HCT116 (cell line): Measurements from ENCODE around the gene TSACC. TPM values are rescaled to one million over a fixed set of nuclear protein-coding genes. Genes with fewer than 3 reads are reported as not detected.

ENCODE experiments used
- ATAC-seq: fragments of 200-7000 bp; cut with Tn5 transposase; 2 replicates; pipeline ENCODE4 v1.9.1; 2020; ENCODE audit warnings: mild to moderate bottlenecking, moderate library complexity
- BruUV-seq: library from RNA; stranded (reverse); fragments of 400-500 nt; replicated peaks from 2 replicates; lab custom pipeline; 2021; lab: Mats Ljungman, UMichigan
- CTCF ChIA-PET: fragments of 300-600 bp; sonication (Branson Sonifier 250); formaldehyde crosslinking; loops from one replicate; lab custom pipeline; 2021; ENCODE audit warnings: antibody characterized with exemption; lab: Charles Lee
- POLR2A ChIA-PET: fragments of 300-600, 350-600 bp; sonication (Branson Sonifier 250); formaldehyde crosslinking; loops from one replicate; lab custom pipeline; 2021; ENCODE audit warnings: antibody characterized with exemption; lab: Charles Lee
- RAD21 ChIA-PET, 2 experiments: fragments of 300-600 bp; sonication (Branson Sonifier 250); formaldehyde crosslinking; loops; one replicate each; lab custom pipeline; 2023; ENCODE audit warnings: low total read pairs in 2 of 2; ENCODE audit not compliant: uncharacterized antibody in 2 of 2, unreplicated experiment in 2 of 2, low non-redundant PET in 1 of 2; lab: Charles Lee
- DNase-seq: peaks from one replicate; pipeline ENCODE4 v3.0.0-alpha.2; 2010; ENCODE audit warnings: low read depth, low spot score
- H2AFZ ChIP-seq: fragments of 200-600 bp; shearing (Covaris generic), sonication (generic); 2 replicates; pipeline ENCODE4 v1.6.1; 2017; ENCODE audit warnings: low read depth, mixed run types, mixed read lengths, antibody characterized with exemption, low read length; ENCODE audit not compliant: poor library complexity, severe bottlenecking
- H3K27ac ChIP-seq: 2 replicates; pipeline ENCODE4 v1.5.1; 2012; ENCODE audit warnings: low read depth, low read length
- H3K27me3 ChIP-seq: fragments of 200-600 bp; sonication (generic); 2 replicates; pipeline ENCODE4 v1.6.1; 2016; ENCODE audit warnings: mixed run types, low read length, mixed read lengths; ENCODE audit not compliant: insufficient read depth
- H3K36me3 ChIP-seq, 2 experiments: fragments of 200-500 bp in 1 of 2; fragments of 200-600 bp in 1 of 2; sonication (Bioruptor generic) in 1 of 2; sonication (generic) in 1 of 2; 2 replicates each; pipeline versions ENCODE4 v1.5.1 to v1.6.1; 2014 to 2016; ENCODE audit warnings: low read length in 2 of 2, inconsistent platforms in 1 of 2, mixed read lengths in 1 of 2, mixed run types in 1 of 2; ENCODE audit not compliant: insufficient read depth in 2 of 2, control insufficient read depth in 1 of 2
- H3K4me1 ChIP-seq, 2 experiments: fragments of 200-600 bp in 1 of 2; sonication (generic) in 1 of 2; 2 replicates each; pipeline versions ENCODE4 v1.5.1 to v1.6.1; 2012 to 2017; ENCODE audit warnings: low read length in 2 of 2, inconsistent platforms in 1 of 2, mild to moderate bottlenecking in 1 of 2, mixed read lengths in 1 of 2, mixed run types in 1 of 2, moderate library complexity in 1 of 2; ENCODE audit not compliant: insufficient read depth in 2 of 2, control insufficient read depth in 1 of 2
- H3K4me2 ChIP-seq: fragments of 200-600 bp; sonication (generic); 2 replicates; pipeline ENCODE4 v1.6.1; 2017; ENCODE audit warnings: mixed run types, low read length, mixed read lengths
- H3K4me3 ChIP-seq, 2 experiments: fragments of 200-600 bp in 1 of 2; sonication (generic) in 1 of 2; replicated peaks in 1 of 2; 2 replicates each; pipeline ENCODE4 v1.5.1; 2011 to 2016; ENCODE audit warnings: low read length in 2 of 2, control low read depth in 1 of 2, low read depth in 1 of 2, mild to moderate bottlenecking in 1 of 2, mixed read lengths in 1 of 2, mixed run types in 1 of 2
- H3K79me2 ChIP-seq: fragments of 200-600 bp; sonication (generic); 2 replicates; pipeline ENCODE4 v1.6.1; 2017; ENCODE audit warnings: mild to moderate bottlenecking, mixed run types, low read length, moderate library complexity, mixed read lengths; ENCODE audit not compliant: insufficient read depth
- H3K9ac ChIP-seq: fragments of 200-600 bp; sonication (generic); 2 replicates; pipeline ENCODE4 v1.6.1; 2016; ENCODE audit warnings: low read length, mixed read lengths
- H3K9me2 ChIP-seq: fragments of 200-600 bp; sonication (generic), shearing (Covaris generic); 2 replicates; pipeline ENCODE4 v1.6.1; 2017; ENCODE audit warnings: mixed run types, mild to moderate bottlenecking, moderate library complexity; ENCODE audit not compliant: insufficient read depth
- H3K9me3 ChIP-seq, 2 experiments: fragments of 200-500 bp in 1 of 2; fragments of 200-600 bp in 1 of 2; sonication (Bioruptor generic) in 1 of 2; sonication (generic) in 1 of 2; 2 replicates each; pipeline ENCODE4 v1.6.1; 2014 to 2017; ENCODE audit warnings: low read length in 2 of 2, mixed read lengths in 2 of 2, inconsistent platforms in 1 of 2, low read depth in 1 of 2, mild to moderate bottlenecking in 1 of 2, mixed run types in 1 of 2, moderate library complexity in 1 of 2; ENCODE audit not compliant: control insufficient read depth in 1 of 2, insufficient read depth in 1 of 2
- H4K20me1 ChIP-seq: fragments of 200-600 bp; sonication (generic), shearing (Covaris generic); 2 replicates; pipeline ENCODE4 v1.6.1; 2017; ENCODE audit warnings: mixed run types, mild to moderate bottlenecking, moderate library complexity; ENCODE audit not compliant: insufficient read depth
- ATF3 ChIP-seq: IDR thresholded peaks from 2 replicates; pipeline ENCODE4 v1.6.1; 2012
- CBX3 ChIP-seq: IDR thresholded peaks from 2 replicates; pipeline ENCODE4 v1.6.1; 2012; ENCODE audit warnings: low read depth
- CTCF ChIP-seq, 3 experiments: fragments of 200-600 bp in 1 of 3; sonication (generic) in 1 of 3; IDR thresholded peaks in 2 of 3; conservative IDR thresholded peaks in 1 of 3; 2 replicates each; pipeline ENCODE4 v1.5.1; 2012 to 2017; ENCODE audit warnings: low read depth in 2 of 3, low read length in 2 of 3, antibody characterized with exemption in 1 of 3, borderline replicate concordance in 1 of 3, control low read depth in 1 of 3, mild to moderate bottlenecking in 1 of 3, mixed read lengths in 1 of 3, mixed run types in 1 of 3, moderate library complexity in 1 of 3; ENCODE audit not compliant: insufficient read depth in 1 of 3
- EGR1 ChIP-seq: IDR thresholded peaks from 2 replicates; pipeline ENCODE4 v1.6.1; 2012; ENCODE audit warnings: low read depth
- ELF1 ChIP-seq: IDR thresholded peaks from 2 replicates; pipeline ENCODE4 v1.6.1; 2012; ENCODE audit warnings: low read depth, borderline replicate concordance
- FOSL1 ChIP-seq: IDR thresholded peaks from 2 replicates; pipeline ENCODE4 v1.6.1; 2012; ENCODE audit warnings: low read depth
- JUND ChIP-seq: IDR thresholded peaks from 2 replicates; pipeline ENCODE4 v1.6.1; 2012
- MAX ChIP-seq: IDR thresholded peaks from 2 replicates; pipeline ENCODE4 v1.6.1; 2012
- POLR2A ChIP-seq: IDR thresholded peaks from 2 replicates; pipeline ENCODE4 v1.7.0; 2011; ENCODE audit warnings: borderline replicate concordance; ENCODE audit not compliant: insufficient read depth, insufficient read length; ENCODE audit errors: extremely low read depth
- RAD21 ChIP-seq: IDR thresholded peaks from 2 replicates; pipeline ENCODE4 v1.6.1; 2012; ENCODE audit warnings: low read depth, mild to moderate bottlenecking
- SP1 ChIP-seq: IDR thresholded peaks from 2 replicates; pipeline ENCODE4 v1.6.1; 2012; ENCODE audit warnings: low read depth
- TCF7L2 ChIP-seq: IDR thresholded peaks from 2 replicates; pipeline ENCODE4 v1.7.0; 2011; ENCODE audit warnings: borderline replicate concordance, inconsistent platforms; ENCODE audit not compliant: insufficient read depth, insufficient read length; ENCODE audit errors: extremely low read depth
- YY1 ChIP-seq: IDR thresholded peaks from 2 replicates; pipeline ENCODE4 v1.6.1; 2011; ENCODE audit warnings: low read length, low read depth, moderate library complexity, mild to moderate bottlenecking; ENCODE audit not compliant: insufficient replicate concordance; ENCODE audit errors: extremely low read depth
- ZFX ChIP-seq: fragments of 450-650 bp; IDR thresholded peaks from 2 replicates; pipeline ENCODE4 v1.6.1; 2017
- intact Hi-C: fragments of 100-400 bp; cut with micrococcal nuclease; formaldehyde crosslinking; loops from 2 replicates; pipeline ENCODE4 v1.10.0; 2022
- total RNA-seq: library from RNA; stranded (reverse); gene quantifications from one replicate; pipeline ENCODE4 v1.2.1, GENCODE V29; 2021; ENCODE audit not compliant: unreplicated experiment

Gene TSACC
- total RNA-seq, 1 experiment from 2014 or later, result 1.0 TPM

GRCh38 chr1:156379420-156380165 is 41.3 kb downstream of the TSACC start:
- Histone ChIP-seq H3K9me3 (no peaks in the 10 kb centered on the region), H3K9ac (peak overlapping the region; percentile 33; the same call in 1 of the 2 replicates), H3K4me3 (no peak overlapping the region), H3K79me2 (no peaks in the 10 kb centered on the region), H3K9me2 (no peaks in the 10 kb centered on the region), H3K36me3 (no peaks in the 10 kb centered on the region), H3K27me3 (no peaks in the 10 kb centered on the region), H3K4me2 (peak overlapping the region; percentile 48), H3K4me1 (peaks cover 8 to 13% of the 10 kb centered on the region in 2 experiments), H3K27ac (peak overlapping the region; percentile 39; the same call in 1 of the 2 replicates), H4K20me1 (no peaks in the 10 kb centered on the region), H2AFZ (no peak overlapping the region)
- ATAC-seq (peak; percentile 65), DNase-seq (no peak)
- ChIA-PET CTCF (interaction anchor here (1.7 kb wide), 1 partner anchor 66 kb away, joined by 12 read pairs; no protein-coding TSS in a partner anchor), POLR2A (no interaction called here), RAD21 (no interaction called here)
- BruUV-seq, result no TSS peak
- intact Hi-C loops, result no loop called here
- no peak for TF ChIP-seq FOSL1
- no peak for TF ChIP-seq SP1
- 0 out of 6 replicates have a peak, but pooled peaks of 1 of the 3 experiments have one; percentile 11 for TF ChIP-seq CTCF (IDR thresholded peaks at IDR 0.05 in 2 of 3, conservative IDR thresholded peaks at IDR 0.05 in 1 of 3; ENCODE audit: borderline replicate concordance in 1 of 3, insufficient read depth in 1 of 3, low read depth in 2 of 3, low read length in 2 of 3)
- TF ChIP-seq YY1, result no peak

DNA sequence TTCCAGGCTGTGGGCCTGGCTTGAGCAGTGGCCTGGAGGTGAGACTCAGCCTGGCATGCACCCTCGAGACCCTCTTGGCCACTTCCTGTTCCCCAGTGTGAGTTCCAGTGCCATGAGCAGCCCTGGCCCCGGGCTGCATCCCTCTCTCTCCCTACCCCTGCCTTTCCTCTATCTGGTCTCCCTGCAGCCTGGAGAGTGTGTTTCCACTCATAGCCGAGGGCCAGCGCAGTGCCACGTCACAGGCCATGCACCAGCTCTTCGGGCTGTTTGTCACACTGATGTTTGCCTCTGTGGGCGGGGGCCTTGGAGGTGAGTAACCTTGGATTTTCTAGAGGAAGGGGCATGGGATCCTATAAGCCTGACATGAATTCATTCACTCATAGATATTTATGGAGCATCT is 44.2 kb downstream of the TSACC start:
- no TSS peak for BruUV-seq
- Histone ChIP-seq H3K27me3 (no peaks in the 10 kb centered on the region), H3K9ac (no peak overlapping the region), H3K36me3 (no peaks in the 10 kb centered on the region), H3K9me2 (no peaks in the 10 kb centered on the region), H3K27ac (no peak overlapping the region), H3K4me3 (no peak overlapping the region), H2AFZ (no peak overlapping the region), H3K79me2 (no peaks in the 10 kb centered on the region), H3K4me2 (no peak overlapping the region), H4K20me1 (no peaks in the 10 kb centered on the region), H3K4me1 (peaks cover 8 to 11% of the 10 kb centered on the region in 2 experiments), H3K9me3 (no peaks in the 10 kb centered on the region)
- POLR2A ChIA-PET, result no interaction called here
- DNase-seq (no peak), ATAC-seq (no peak)
- intact Hi-C loops, result loop anchor here (2.0 kb wide), 1 partner anchor 226 kb away; no protein-coding TSS in a partner anchor
- CTCF ChIA-PET, result interaction anchor here (0.9 to 5.3 kb wide), 3 partner anchors 23 to 61 kb away, joined by 3 to 322 read pairs (median 3); no protein-coding TSS in a partner anchor
- RAD21 ChIA-PET, result interaction anchor here in 1 of 2 experiments (0.6 kb wide), 1 partner anchor 145 kb away, joined by 4 read pairs; no protein-coding TSS in a partner anchor
- no peak for TF ChIP-seq EGR1
- no peak for TF ChIP-seq ATF3
- TF ChIP-seq CBX3, result no peak
- no peak for TF ChIP-seq SP1
- TF ChIP-seq YY1, result no peak
- TF ChIP-seq POLR2A, result no peak
- no peak for TF ChIP-seq MAX
- no peak for TF ChIP-seq TCF7L2
- no peak for TF ChIP-seq ZFX
- no peak for TF ChIP-seq ELF1
- no peak for TF ChIP-seq RAD21
- TF ChIP-seq JUND, result no peak
